Cerebellar nuclear complex (tissue), 1 donor: ENCODE measurements around the gene VTCN1.
"Not testable (repeated sequence)": the region's sequence is repeated elsewhere in the genome, so short reads cannot be mapped to it uniquely, and the experiment has no call there.

Experiments
- DNase-seq, 2 experiments: peaks; one replicate each; lab custom pipeline; 2025; lab: John Stamatoyannopoulos, UW

Gene VTCN1

GRCh38 chr1:117166076-117166475, 44.7 kb downstream of the VTCN1 start:
- no peak for DNase-seq

GRCh38 chr1:117164209-117164608, 46.5 kb downstream of the VTCN1 start:
- no peak for DNase-seq

GRCh38 chr1:117162816-117163215, 47.9 kb downstream of the VTCN1 start:
- no peak for DNase-seq

- no peak for DNase-seq
Observed at GRCh38 chr1:117161887-117162286, 48.8 kb downstream of the VTCN1 start.

GRCh38 chr1:117151305-117151704, 59.4 kb downstream of the VTCN1 start:
- DNase-seq: not testable (repeated sequence)

- no peak for DNase-seq
Observed at GRCh38 chr1:117150316-117150715, 60.4 kb downstream of the VTCN1 start.

- no peak for DNase-seq
Observed at GRCh38 chr1:117147856-117148588, 62.7 kb downstream of the VTCN1 start.

GRCh38 chr1:117147341-117147831, 63.3 kb downstream of the VTCN1 start:
- no peak for DNase-seq

- DNase-seq: no peak
Observed at GRCh38 chr1:117146575-117147340, 64.0 kb downstream of the VTCN1 start.

GRCh38 chr1:117146072-117146471, 64.7 kb downstream of the VTCN1 start:
- no peak for DNase-seq

- DNase-seq: no peak
Observed at GRCh38 chr1:117143871-117144270, 66.9 kb downstream of the VTCN1 start.

GRCh38 chr1:117143172-117143571, 67.6 kb downstream of the VTCN1 start:
- DNase-seq: no peak

- no peak for DNase-seq
Observed at GRCh38 chr1:117142200-117142599, 68.5 kb downstream of the VTCN1 start.

GRCh38 chr1:117138561-117138960, 72.2 kb downstream of the VTCN1 start:
- no peak for DNase-seq

- DNase-seq: no peak
Observed at GRCh38 chr1:117138106-117138505, 72.6 kb downstream of the VTCN1 start.

- no peak for DNase-seq
Observed at GRCh38 chr1:117137281-117137855, 73.4 kb downstream of the VTCN1 start.

GRCh38 chr1:117136749-117137148, 74.0 kb downstream of the VTCN1 start:
- DNase-seq: no peak

GRCh38 chr1:117135329-117135728, 75.4 kb downstream of the VTCN1 start:
- DNase-seq: no peak

GRCh38 chr1:117130526-117130925, 80.2 kb downstream of the VTCN1 start:
- no peak for DNase-seq

- DNase-seq: no peak
Observed at GRCh38 chr1:117128323-117129079, 82.2 kb downstream of the VTCN1 start.

- DNase-seq: no peak
Observed at GRCh38 chr1:117127795-117128194, 82.9 kb downstream of the VTCN1 start.

GRCh38 chr1:117124661-117125060, 86.1 kb downstream of the VTCN1 start:
- DNase-seq: no peak
